A673 (cell line): ENCODE results near the gene DSE. TPM values are rescaled to one million over a fixed set of nuclear protein-coding genes. Genes with fewer than 3 reads are reported as not detected.
A peak's percentile ranks its signal among the peaks of the same experiment; 100 is the strongest.

Experiments
- BruUV-seq: library from RNA; stranded (reverse); fragments of 400-500 nt; replicated peaks from 2 replicates; lab custom pipeline; 2021; lab: Mats Ljungman, UMichigan
- CTCF ChIA-PET: fragments of 300-600 bp; sonication (Branson Sonifier 250); formaldehyde crosslinking; loops from one replicate; lab custom pipeline; 2022; ENCODE audit warnings: antibody characterized with exemption; lab: Charles Lee
- POLR2A ChIA-PET: fragments of 300-600 bp; sonication (Branson Sonifier 250); formaldehyde crosslinking; loops from one replicate; lab custom pipeline; 2022; ENCODE audit warnings: antibody characterized with exemption; ENCODE audit not compliant: low non-redundant PET; lab: Charles Lee
- DNase-seq: peaks from one replicate; pipeline ENCODE4 v3.0.0-alpha.2; 2015; ENCODE audit warnings: low spot score
- H3K27ac ChIP-seq: fragments of 200-600 bp; sonication (generic); 2 replicates; pipeline ENCODE4 v1.5.1; 2016; ENCODE audit warnings: mixed run types, low read depth, mild to moderate bottlenecking, mixed read lengths, antibody characterized with exemption, low read length; ENCODE audit not compliant: poor library complexity, severe bottlenecking
- H3K27me3 ChIP-seq: fragments of 200-600 bp; sonication (generic); replicated peaks from 2 replicates; pipeline ENCODE4 v1.6.1; 2017; ENCODE audit warnings: mixed run types, low read depth, mild to moderate bottlenecking, mixed read lengths, antibody characterized with exemption, low read length; ENCODE audit not compliant: insufficient read depth, poor library complexity
- H3K36me3 ChIP-seq: fragments of 200-600 bp; sonication (generic); 2 replicates; pipeline ENCODE4 v1.6.1; 2016; ENCODE audit warnings: mixed run types, mild to moderate bottlenecking, mixed read lengths, antibody characterized with exemption, low read length; ENCODE audit not compliant: insufficient read depth, poor library complexity, severe bottlenecking
- H3K4me1 ChIP-seq: fragments of 200-600 bp; sonication (generic); 2 replicates; pipeline ENCODE4 v1.6.1; 2017; ENCODE audit warnings: mixed run types, mild to moderate bottlenecking, mixed read lengths, antibody characterized with exemption, low read length; ENCODE audit not compliant: insufficient read depth, poor library complexity, severe bottlenecking
- H3K4me3 ChIP-seq: fragments of 200-600 bp; sonication (generic); 2 replicates; pipeline ENCODE4 v1.5.1; 2016; ENCODE audit warnings: low read depth, mixed run types, mild to moderate bottlenecking, mixed read lengths, low read length; ENCODE audit not compliant: poor library complexity, severe bottlenecking
- H3K9me3 ChIP-seq: fragments of 200-600 bp; sonication (generic); 2 replicates; pipeline ENCODE4 v1.6.1; 2016; ENCODE audit warnings: mixed run types, low read depth, mild to moderate bottlenecking, mixed read lengths, antibody characterized with exemption, low read length; ENCODE audit not compliant: poor library complexity, severe bottlenecking
- CTCF ChIP-seq: fragments of 300-800, 200-600 bp; sonication (generic); conservative IDR thresholded peaks from 2 replicates; pipeline ENCODE4 v1.5.1; 2017; ENCODE audit warnings: low read depth, mild to moderate bottlenecking, antibody characterized with exemption, low read length, moderate library complexity, mixed read lengths
- EZH2 ChIP-seq: fragments of 200-600 bp; sonication (generic); IDR thresholded peaks from 2 replicates; pipeline ENCODE4 v1.6.1; 2017; ENCODE audit warnings: borderline replicate concordance, low read depth, mild to moderate bottlenecking, mixed read lengths, antibody characterized with exemption, low read length; ENCODE audit not compliant: poor library complexity, severe bottlenecking
- intact Hi-C: fragments of 100-400 bp; cut with micrococcal nuclease; formaldehyde crosslinking; loops from one replicate; pipeline ENCODE4 v1.10.0; 2022; ENCODE audit not compliant: unreplicated experiment
- total RNA-seq: library from RNA; stranded (reverse); gene quantifications from 2 replicates; pipeline ENCODE4 v1.2.3, GENCODE V29; 2021

Gene DSE
- total RNA-seq, 1 experiment from 2014 or later = 31.4 TPM

GRCh38 chr6:116328528-116328903, 42.2 kb upstream of the DSE start:
- peaks cover 13% of the 10 kb centered on the region for H3K4me1 ChIP-seq
- H3K27ac ChIP-seq = no peak overlapping the region
- BruUV-seq = no TSS peak
- ChIA-PET CTCF (no interaction called here), POLR2A (no interaction called here)
- H3K27me3 ChIP-seq = no peaks in the 10 kb centered on the region
- DNase-seq = peak; percentile 46
- H3K36me3 ChIP-seq = no peaks in the 10 kb centered on the region
- no peak overlapping the region for H3K4me3 ChIP-seq
- no peaks in the 10 kb centered on the region for H3K9me3 ChIP-seq
- intact Hi-C loops = no loop called here
- no peak for TF ChIP-seq EZH2
- no peak for TF ChIP-seq CTCF

- H3K27me3 ChIP-seq = no peaks in the 10 kb centered on the region
- no peak for DNase-seq
- ChIA-PET CTCF (no interaction called here), POLR2A (no interaction called here)
- TF ChIP-seq CTCF (no peak), EZH2 (no peak)
- no peaks in the 10 kb centered on the region for H3K9me3 ChIP-seq
- no peak overlapping the region for H3K27ac ChIP-seq
- peaks cover 13% of the 10 kb centered on the region for H3K4me1 ChIP-seq
- intact Hi-C loops = no loop called here
- H3K4me3 ChIP-seq = no peak overlapping the region
- BruUV-seq = no TSS peak
- H3K36me3 ChIP-seq = no peaks in the 10 kb centered on the region
Measured at GRCh38 chr6:116329156-116329555, 41.6 kb upstream of the DSE start.

- H3K4me3 ChIP-seq = no peak overlapping the region
- POLR2A ChIA-PET = no interaction called here
- CTCF ChIA-PET = no interaction called here
- BruUV-seq = no TSS peak
- H3K27ac ChIP-seq = no peak overlapping the region
- no peaks in the 10 kb centered on the region for H3K9me3 ChIP-seq
- H3K27me3 ChIP-seq = no peaks in the 10 kb centered on the region
- intact Hi-C loops = no loop called here
- no peaks in the 10 kb centered on the region for H3K36me3 ChIP-seq
- peaks cover 13% of the 10 kb centered on the region for H3K4me1 ChIP-seq
- TF ChIP-seq CTCF (no peak), EZH2 (no peak)
- no peak for DNase-seq
Measured at GRCh38 chr6:116330511-116330910, 40.2 kb upstream of the DSE start.
